Astrocyte of the spinal cord (primary cell): Measurements from ENCODE around the gene CALHM2.

Experiments
- DNase-seq: peaks from one replicate; pipeline ENCODE4 v3.0.0; 2011; ENCODE audit warnings: low read depth, low spot score
- H3K4me3 ChIP-seq: 2 replicates; pipeline ENCODE4 v1.5.1; 2011; ENCODE audit warnings: low read depth, mild to moderate bottlenecking, low read length, moderate library complexity
- CTCF ChIP-seq: IDR thresholded peaks from 2 replicates; pipeline ENCODE4 v1.5.1; 2012; ENCODE audit warnings: low read depth, mild to moderate bottlenecking, low read length, inconsistent platforms
- in situ Hi-C: cut with HindIII; loops from 2 replicates; pipeline ENCODE4 v1.10.0; 2017; ENCODE audit warnings: low sequenced_read_pairs

The CALHM2 gene

GRCh38 chr10:103451091-103451813, 918 bp downstream of the CALHM2 start:
- no peak for TF ChIP-seq CTCF

GRCh38 chr10:103450201-103450695, 1.9 kb downstream of the CALHM2 start:
- in situ Hi-C loops = no loop called here
- no peak overlapping the region for H3K4me3 ChIP-seq
- TF ChIP-seq CTCF = no peak
- no peak for DNase-seq

More at GRCh38 chr10:103451091-103451813, 918 bp downstream of the CALHM2 start:
- in situ Hi-C loops = no loop called here
- H3K4me3 ChIP-seq = no peak overlapping the region
- DNase-seq = no peak

- no peak for TF ChIP-seq CTCF
- DNase-seq = no peak
- in situ Hi-C loops = no loop called here
- H3K4me3 ChIP-seq = no peak overlapping the region
Observed at GRCh38 chr10:103449208-103450144, 2.7 kb downstream of the CALHM2 start.

- in situ Hi-C loops = no loop called here
- DNase-seq = peak; percentile 53
- TF ChIP-seq CTCF = no peak
- H3K4me3 ChIP-seq = no peak overlapping the region
Observed at GRCh38 chr10:103448746-103449145, 3.4 kb downstream of the CALHM2 start.

GRCh38 chr10:103447187-103447586, 5.0 kb downstream of the CALHM2 start:
- H3K4me3 ChIP-seq = no peak overlapping the region
- in situ Hi-C loops = no loop called here
- no peak for DNase-seq
- TF ChIP-seq CTCF = no peak

GRCh38 chr10:103445767-103446567, 6.2 kb downstream of the CALHM2 start:
- in situ Hi-C loops = no loop called here
- no peak for TF ChIP-seq CTCF
- DNase-seq = no peak
- no peak overlapping the region for H3K4me3 ChIP-seq
